WTC11 (cell line): ENCODE data around the gene PKP4. TPM values are rescaled to one million over a fixed set of nuclear protein-coding genes. Genes with fewer than 3 reads are reported as not detected.

Source experiments
- ATAC-seq: fragments of 200-7000 bp; cut with Tn5 transposase; 2 replicates; pipeline ENCODE4 v1.10.0; 2021; ENCODE audit warnings: mild to moderate bottlenecking, moderate library complexity
- CTCF ChIA-PET: fragments of 300-600 bp; sonication (Branson Sonifier 250); formaldehyde crosslinking; loops from one replicate; lab custom pipeline; 2021; ENCODE audit warnings: antibody characterized with exemption; lab: Charles Lee
- POLR2A ChIA-PET: fragments of 350-600 bp; sonication (Branson Sonifier 250); formaldehyde crosslinking; loops from one replicate; lab custom pipeline; 2021; ENCODE audit warnings: antibody characterized with exemption; lab: Charles Lee
- DNase-seq: peaks from one replicate; pipeline ENCODE4 v3.0.0; 2021; ENCODE audit warnings: low spot score
- H3K27ac Mint-ChIP-seq: 2 replicates; pipeline ENCODE4 v1.8.0; 2021; ENCODE audit warnings: mixed read lengths
- H3K27me3 Mint-ChIP-seq: 2 replicates; pipeline ENCODE4 v1.8.0; 2021; ENCODE audit warnings: low read depth, mild to moderate bottlenecking, moderate library complexity, mixed read lengths
- H3K36me3 Mint-ChIP-seq: 2 replicates; pipeline ENCODE4 v1.8.0; 2021; ENCODE audit warnings: mixed read lengths
- H3K4me1 Mint-ChIP-seq: 2 replicates; pipeline ENCODE4 v1.8.0; 2022; ENCODE audit warnings: mixed read lengths
- H3K4me3 Mint-ChIP-seq: 2 replicates; pipeline ENCODE4 v1.8.0; 2021; ENCODE audit warnings: mild to moderate bottlenecking, moderate library complexity, mixed read lengths
- H3K9me3 Mint-ChIP-seq: 2 replicates; pipeline ENCODE4 v1.8.0; 2021; ENCODE audit warnings: mixed read lengths
- CBFB ChIP-seq: sonication (generic); formaldehyde crosslinking; IDR thresholded peaks from 2 replicates; pipeline ENCODE4 v1.8.1; 2022; ENCODE audit warnings: mild to moderate bottlenecking, low read depth, missing genetic modification reagents
- CDX4 ChIP-seq: fragments of 250-450 bp; sonication (Bioruptor Pico); IDR thresholded peaks from 2 replicates; pipeline ENCODE4 v1.9.0; 2021; ENCODE audit warnings: moderate library complexity, mild to moderate bottlenecking, inconsistent platforms, borderline replicate concordance
- CREB1 ChIP-seq: sonication (generic); formaldehyde crosslinking; IDR thresholded peaks from 2 replicates; pipeline ENCODE4 v1.8.0; 2023; ENCODE audit warnings: mild to moderate bottlenecking, missing genetic modification reagents
- E2F1 ChIP-seq: sonication (generic); formaldehyde crosslinking; IDR thresholded peaks from 2 replicates; pipeline ENCODE4 v1.8.0; 2022; ENCODE audit warnings: mild to moderate bottlenecking, missing genetic modification reagents
- E2F5 ChIP-seq: sonication (generic); formaldehyde crosslinking; IDR thresholded peaks from 2 replicates; pipeline ENCODE4 v1.8.1; 2022; ENCODE audit warnings: mild to moderate bottlenecking, moderate library complexity, missing genetic modification reagents
- ELF4 ChIP-seq: sonication (generic); formaldehyde crosslinking; IDR thresholded peaks from 2 replicates; pipeline ENCODE4 v1.8.1; 2022; ENCODE audit warnings: low read depth, mild to moderate bottlenecking, moderate library complexity, missing genetic modification reagents
- HMGA2 ChIP-seq: fragments of 250-450 bp; sonication (Bioruptor Pico); IDR thresholded peaks from 2 replicates; pipeline ENCODE4 v1.4.0; 2021; ENCODE audit warnings: mild to moderate bottlenecking, moderate library complexity
- KAT7 ChIP-seq: sonication (generic); formaldehyde crosslinking; IDR thresholded peaks from 2 replicates; pipeline ENCODE4 v1.8.1; 2023; ENCODE audit warnings: missing genetic modification reagents, mild to moderate bottlenecking, borderline replicate concordance
- MLX ChIP-seq: sonication (generic); formaldehyde crosslinking; IDR thresholded peaks from 2 replicates; pipeline ENCODE4 v1.8.1; 2023; ENCODE audit warnings: mild to moderate bottlenecking, missing genetic modification reagents, moderate library complexity
- MYBL2 ChIP-seq: sonication (generic); formaldehyde crosslinking; IDR thresholded peaks from 2 replicates; pipeline ENCODE4 v1.8.1; 2023; ENCODE audit warnings: mild to moderate bottlenecking, moderate library complexity, missing genetic modification reagents
- NFYB ChIP-seq: sonication (generic); formaldehyde crosslinking; conservative IDR thresholded peaks from 2 replicates; pipeline ENCODE4 v1.8.0; 2022; ENCODE audit warnings: low read depth, missing genetic modification reagents
- NR3C1 ChIP-seq: sonication (generic); formaldehyde crosslinking; conservative IDR thresholded peaks from 2 replicates; pipeline ENCODE4 v1.8.1; 2023; ENCODE audit warnings: low read depth, mild to moderate bottlenecking, missing genetic modification reagents
- STAT6 ChIP-seq: sonication (generic); formaldehyde crosslinking; conservative IDR thresholded peaks from 2 replicates; pipeline ENCODE4 v1.8.1; 2023; ENCODE audit warnings: mild to moderate bottlenecking, low read depth, missing genetic modification reagents, moderate library complexity
- TEAD1 ChIP-seq: sonication (generic); formaldehyde crosslinking; IDR thresholded peaks from 2 replicates; pipeline ENCODE4 v1.8.0; 2022; ENCODE audit warnings: mild to moderate bottlenecking, missing genetic modification reagents
- USF1 ChIP-seq: sonication (generic); formaldehyde crosslinking; IDR thresholded peaks from 2 replicates; pipeline ENCODE4 v1.8.0; 2022; ENCODE audit warnings: mild to moderate bottlenecking, missing genetic modification reagents
- ZNF263 ChIP-seq: sonication (generic); formaldehyde crosslinking; IDR thresholded peaks from 2 replicates; pipeline ENCODE4 v1.8.1; 2022; ENCODE audit warnings: low read depth, mild to moderate bottlenecking, moderate library complexity, missing genetic modification reagents
- ZNF281 ChIP-seq: sonication (generic); formaldehyde crosslinking; IDR thresholded peaks from 2 replicates; pipeline ENCODE4 v1.8.0; 2023; ENCODE audit warnings: mild to moderate bottlenecking, missing genetic modification reagents
- ZNF425 ChIP-seq: fragments of 250-450 bp; sonication (Bioruptor Pico); conservative IDR thresholded peaks from 2 replicates; pipeline ENCODE4 v1.9.0; 2021; ENCODE audit warnings: mild to moderate bottlenecking
- total RNA-seq: library from RNA; stranded (reverse); gene quantifications from 3 replicates; pipeline ENCODE4 v1.2.3, GENCODE V29; 2021

PKP4 gene
- total RNA-seq, 1 experiment from 2014 or later = 78.9 TPM

- TF ChIP-seq CBFB (CRISPR knock-in tag) (no peak), ZNF281 (CRISPR knock-in tag) (no peak), E2F5 (CRISPR knock-in tag) (no peak), USF1 (CRISPR knock-in tag) (no peak), ZNF263 (CRISPR knock-in tag) (no peak), MLX (no peak), TEAD1 (CRISPR knock-in tag) (no peak), CDX4 (CRISPR knock-in tag) (no peak), ZNF425 (no peak), NFYB (CRISPR knock-in tag) (no peak)
These were observed 42.6 kb downstream of the PKP4 start (continued) for GRCh38 chr2:158499383-158499782.

- DNase-seq (no peak), ATAC-seq (no peak)
- Mint-ChIP-seq H3K4me3 (no peak overlapping the region), H3K27me3 (no peaks in the 10 kb centered on the region), H3K9me3 (no peaks in the 10 kb centered on the region), H3K27ac (no peak overlapping the region), H3K36me3 (no peaks in the 10 kb centered on the region), H3K4me1 (peaks cover 41% of the 10 kb centered on the region)
- ChIA-PET POLR2A (no interaction called here), CTCF (no interaction called here)
- no peak for TF ChIP-seq KAT7 (CRISPR knock-in tag)
These were observed 43.6 kb downstream of the PKP4 start for GRCh38 chr2:158500333-158500732.

- ChIA-PET POLR2A (no interaction called here), CTCF (no interaction called here)
- H3K27ac Mint-ChIP-seq = no peak overlapping the region; the same call in 1 of the 2 replicates
- no peaks in the 10 kb centered on the region for H3K27me3 Mint-ChIP-seq
- H3K9me3 Mint-ChIP-seq = no peaks in the 10 kb centered on the region
- DNase-seq = no peak
- peaks cover 48% of the 10 kb centered on the region for H3K4me1 Mint-ChIP-seq
- no peak overlapping the region for H3K4me3 Mint-ChIP-seq
- ATAC-seq = no peak
- no peaks in the 10 kb centered on the region for H3K36me3 Mint-ChIP-seq
- TF ChIP-seq E2F1 (CRISPR knock-in tag) (no peak), CBFB (CRISPR knock-in tag) (no peak), CREB1 (CRISPR knock-in tag) (no peak), E2F5 (CRISPR knock-in tag) (no peak), NFYB (CRISPR knock-in tag) (no peak), STAT6 (CRISPR knock-in tag) (no peak), NR3C1 (CRISPR knock-in tag) (no peak), MYBL2 (CRISPR knock-in tag) (no peak), ELF4 (CRISPR knock-in tag) (no peak), MLX (no peak), HMGA2 (CRISPR knock-in tag) (no peak), ZNF263 (CRISPR knock-in tag) (no peak)
These were observed 44.5 kb downstream of the PKP4 start for GRCh38 chr2:158501301-158501700.
